Activated CD4-positive, alpha-beta T cell treated with anti-CD3 and anti-CD28 coated beads, Interleukin-2, amount 50 U/mL, for 1 hour (primary cell): ENCODE data around the gene MATR3.

Experiments
- DNase-seq: peaks from one replicate; pipeline ENCODE4 v3.0.0-alpha.2; 2020

The MATR3 gene

GRCh38 chr5:139273322-139273571, 20.3 kb upstream of the MATR3 start:
- no peak for DNase-seq

GRCh38 chr5:139273572-139274289, 19.8 kb upstream of the MATR3 start:
- DNase-seq = peak; percentile 82

- no peak for DNase-seq
These were observed 18.0 kb upstream of the MATR3 start for GRCh38 chr5:139275536-139275935.

- DNase-seq = no peak
These were observed 17.6 kb upstream of the MATR3 start for GRCh38 chr5:139275956-139276355.

- DNase-seq = no peak
These were observed 17.1 kb upstream of the MATR3 start for GRCh38 chr5:139276426-139276825.

- DNase-seq = no peak
These were observed 16.4 kb upstream of the MATR3 start for GRCh38 chr5:139277171-139277570.

GRCh38 chr5:139278540-139279274, 14.8 kb upstream of the MATR3 start:
- no peak for DNase-seq

- no peak for DNase-seq
These were observed 11.4 kb upstream of the MATR3 start for GRCh38 chr5:139282197-139282557.

GRCh38 chr5:139283252-139284166, 10.0 kb upstream of the MATR3 start:
- no peak for DNase-seq

GRCh38 chr5:139284295-139284694, 9.2 kb upstream of the MATR3 start:
- no peak for DNase-seq

GRCh38 chr5:139285651-139286392, 7.7 kb upstream of the MATR3 start:
- DNase-seq = no peak

GRCh38 chr5:139287890-139288635, 5.5 kb upstream of the MATR3 start:
- DNase-seq = no peak

GRCh38 chr5:139291051-139291450, 2.5 kb upstream of the MATR3 start:
- no peak for DNase-seq

GRCh38 chr5:139293202-139293506, 386 bp upstream of the MATR3 start:
- DNase-seq = no peak

- DNase-seq = peak; percentile 59
These were observed 1.0 kb downstream of the MATR3 start for GRCh38 chr5:139294374-139295165.

- no peak for DNase-seq
These were observed 2.0 kb downstream of the MATR3 start for GRCh38 chr5:139295346-139296057.

- no peak for DNase-seq
These were observed 2.7 kb downstream of the MATR3 start for GRCh38 chr5:139296198-139296597.

GRCh38 chr5:139296862-139297326, 3.4 kb downstream of the MATR3 start:
- DNase-seq = no peak

GRCh38 chr5:139297439-139298133, 4.0 kb downstream of the MATR3 start:
- DNase-seq = no peak

GRCh38 chr5:139298242-139298641, 4.7 kb downstream of the MATR3 start:
- no peak for DNase-seq
